GM12873 (cell line): Measurements from ENCODE around the gene EEF1AKMT3.

ENCODE experiments used
- TF ChIP-seq, protein P1 (sequence below): IDR thresholded peaks from 2 replicates; pipeline ENCODE4 v1.5.1; 2012; ENCODE audit warnings: low read depth, mild to moderate bottlenecking, moderate library complexity, low read length, control low read depth; ENCODE audit not compliant: insufficient read depth; ENCODE audit errors: missing control alignments

Gene EEF1AKMT3

DNA sequence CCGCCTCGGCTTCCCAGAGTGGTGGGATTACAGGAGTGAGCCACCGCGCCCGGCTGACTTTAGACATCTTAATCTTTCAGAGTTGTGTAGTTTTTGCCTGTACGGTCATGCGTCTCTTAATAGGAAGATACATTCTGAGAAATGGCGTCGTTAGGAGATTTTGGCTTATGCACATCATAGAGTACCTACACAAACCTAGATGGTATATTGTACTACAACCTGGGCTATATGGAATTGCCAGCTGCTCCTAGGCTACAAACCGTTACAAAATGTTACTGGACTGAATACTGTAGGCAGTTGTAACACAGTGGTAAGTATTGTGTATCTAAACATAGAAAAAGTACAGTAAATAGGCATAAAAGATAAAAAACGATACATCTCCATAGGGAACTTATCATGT, 11.4 kb downstream of the EEF1AKMT3 start:
- TF ChIP-seq, protein P1, sequence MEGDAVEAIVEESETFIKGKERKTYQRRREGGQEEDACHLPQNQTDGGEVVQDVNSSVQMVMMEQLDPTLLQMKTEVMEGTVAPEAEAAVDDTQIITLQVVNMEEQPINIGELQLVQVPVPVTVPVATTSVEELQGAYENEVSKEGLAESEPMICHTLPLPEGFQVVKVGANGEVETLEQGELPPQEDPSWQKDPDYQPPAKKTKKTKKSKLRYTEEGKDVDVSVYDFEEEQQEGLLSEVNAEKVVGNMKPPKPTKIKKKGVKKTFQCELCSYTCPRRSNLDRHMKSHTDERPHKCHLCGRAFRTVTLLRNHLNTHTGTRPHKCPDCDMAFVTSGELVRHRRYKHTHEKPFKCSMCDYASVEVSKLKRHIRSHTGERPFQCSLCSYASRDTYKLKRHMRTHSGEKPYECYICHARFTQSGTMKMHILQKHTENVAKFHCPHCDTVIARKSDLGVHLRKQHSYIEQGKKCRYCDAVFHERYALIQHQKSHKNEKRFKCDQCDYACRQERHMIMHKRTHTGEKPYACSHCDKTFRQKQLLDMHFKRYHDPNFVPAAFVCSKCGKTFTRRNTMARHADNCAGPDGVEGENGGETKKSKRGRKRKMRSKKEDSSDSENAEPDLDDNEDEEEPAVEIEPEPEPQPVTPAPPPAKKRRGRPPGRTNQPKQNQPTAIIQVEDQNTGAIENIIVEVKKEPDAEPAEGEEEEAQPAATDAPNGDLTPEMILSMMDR = no peak

DNA sequence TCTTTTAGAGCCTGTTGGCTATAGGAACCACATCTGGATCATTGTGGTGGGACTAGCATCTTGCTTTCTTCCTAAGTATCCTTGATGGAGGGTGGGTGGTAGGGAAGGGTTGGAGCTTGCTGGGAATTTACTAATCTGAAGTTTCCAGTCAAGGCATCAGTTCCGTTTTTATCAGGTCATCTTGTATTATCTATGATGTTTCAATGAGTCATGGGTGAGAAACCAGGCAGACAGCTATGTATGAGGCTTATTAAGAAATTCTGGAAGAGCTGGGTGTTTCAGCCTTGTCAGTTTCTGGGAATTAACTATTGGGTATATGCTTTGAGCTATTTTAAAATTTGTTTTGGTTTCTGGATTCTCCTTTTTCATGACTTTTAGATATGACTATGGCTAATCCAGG, 21.5 kb downstream of the EEF1AKMT3 start:
- TF ChIP-seq, protein P1 = no peak

GRCh38 chr12:57795354-57795753, 22.9 kb downstream of the EEF1AKMT3 start:
- TF ChIP-seq, protein P1 = no peak

DNA sequence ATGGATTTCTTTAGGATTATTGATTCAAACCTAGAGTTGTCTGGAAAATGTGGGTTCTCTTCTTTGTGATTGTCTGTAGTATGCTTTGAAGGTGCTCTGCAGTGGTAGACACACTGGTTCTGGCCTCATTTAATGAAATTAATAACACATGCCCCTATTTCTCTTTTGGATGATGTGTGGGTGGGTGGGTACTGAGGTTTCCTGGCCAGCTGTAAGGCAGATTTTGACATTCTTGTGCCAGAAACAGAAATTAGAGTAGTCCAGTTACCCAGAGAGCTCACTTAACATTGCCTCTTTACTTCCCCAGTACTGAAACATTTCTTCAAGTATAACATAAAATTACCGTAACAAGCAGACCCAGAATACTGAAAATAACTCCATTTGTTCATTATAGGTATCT, 24.6 kb downstream of the EEF1AKMT3 start:
- TF ChIP-seq, protein P1 = no peak

DNA sequence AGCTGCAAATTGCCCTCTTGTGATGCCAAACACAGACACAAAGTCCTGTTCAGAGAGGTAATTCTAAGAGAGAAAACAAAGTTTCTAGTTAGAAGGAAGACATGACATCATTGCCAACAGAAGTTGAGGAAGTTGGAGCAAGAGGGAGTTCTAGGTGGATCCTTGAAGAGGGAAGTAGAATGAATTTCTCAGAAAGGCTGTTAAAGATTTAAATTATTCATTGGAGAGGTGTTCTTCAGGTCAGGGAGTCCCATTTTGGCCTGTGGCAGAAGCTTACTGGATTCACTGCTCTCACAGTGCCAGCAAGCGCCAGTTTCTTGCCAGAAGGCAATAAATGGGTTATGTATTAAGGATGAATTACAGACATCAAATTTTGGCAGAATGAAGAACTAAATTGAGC, 25.5 kb downstream of the EEF1AKMT3 start:
- TF ChIP-seq, protein P1 = no peak

DNA sequence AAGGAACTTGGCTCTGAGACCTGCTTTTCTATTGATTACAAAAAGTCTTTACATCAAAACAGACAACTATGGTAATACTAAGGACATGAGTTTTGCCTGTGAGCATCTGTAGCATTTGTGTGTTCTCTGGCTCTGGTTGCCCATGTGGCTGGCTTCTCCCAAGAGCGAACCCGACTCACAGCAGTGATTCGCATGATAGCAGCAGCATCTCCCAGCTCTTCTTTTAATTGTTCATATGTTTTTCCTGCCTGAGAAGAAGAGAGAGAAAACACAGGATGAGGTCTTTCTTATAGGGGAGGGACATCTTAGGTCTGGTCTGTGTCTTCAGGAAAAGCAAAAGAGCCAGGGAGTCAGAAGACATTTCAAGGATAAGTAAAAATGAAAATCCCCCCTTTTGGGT, 28.6 kb downstream of the EEF1AKMT3 start:
- TF ChIP-seq, protein P1 = no peak

DNA sequence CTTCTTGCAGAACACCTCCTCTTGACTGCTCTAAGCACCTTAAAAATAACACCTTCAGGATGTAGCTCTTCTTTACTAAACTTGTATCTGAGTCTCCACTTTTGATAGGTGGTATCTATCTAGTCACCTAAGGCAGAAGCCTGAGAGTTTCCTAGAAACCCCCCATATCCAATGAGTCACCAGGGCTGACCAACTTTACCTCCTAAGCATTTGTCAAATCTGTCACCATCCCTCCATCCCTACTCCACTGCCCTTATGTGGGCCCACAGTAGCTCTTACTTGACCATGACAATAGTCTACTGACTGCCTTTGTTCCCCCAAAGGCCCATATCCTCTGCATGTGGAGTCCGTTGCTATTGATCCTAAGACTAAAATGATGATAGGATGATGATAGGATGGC, 30.2 kb downstream of the EEF1AKMT3 start:
- TF ChIP-seq, protein P1 = no peak
